Measurements from ENCODE around the gene NFATC4.

Gene NFATC4

DNA sequence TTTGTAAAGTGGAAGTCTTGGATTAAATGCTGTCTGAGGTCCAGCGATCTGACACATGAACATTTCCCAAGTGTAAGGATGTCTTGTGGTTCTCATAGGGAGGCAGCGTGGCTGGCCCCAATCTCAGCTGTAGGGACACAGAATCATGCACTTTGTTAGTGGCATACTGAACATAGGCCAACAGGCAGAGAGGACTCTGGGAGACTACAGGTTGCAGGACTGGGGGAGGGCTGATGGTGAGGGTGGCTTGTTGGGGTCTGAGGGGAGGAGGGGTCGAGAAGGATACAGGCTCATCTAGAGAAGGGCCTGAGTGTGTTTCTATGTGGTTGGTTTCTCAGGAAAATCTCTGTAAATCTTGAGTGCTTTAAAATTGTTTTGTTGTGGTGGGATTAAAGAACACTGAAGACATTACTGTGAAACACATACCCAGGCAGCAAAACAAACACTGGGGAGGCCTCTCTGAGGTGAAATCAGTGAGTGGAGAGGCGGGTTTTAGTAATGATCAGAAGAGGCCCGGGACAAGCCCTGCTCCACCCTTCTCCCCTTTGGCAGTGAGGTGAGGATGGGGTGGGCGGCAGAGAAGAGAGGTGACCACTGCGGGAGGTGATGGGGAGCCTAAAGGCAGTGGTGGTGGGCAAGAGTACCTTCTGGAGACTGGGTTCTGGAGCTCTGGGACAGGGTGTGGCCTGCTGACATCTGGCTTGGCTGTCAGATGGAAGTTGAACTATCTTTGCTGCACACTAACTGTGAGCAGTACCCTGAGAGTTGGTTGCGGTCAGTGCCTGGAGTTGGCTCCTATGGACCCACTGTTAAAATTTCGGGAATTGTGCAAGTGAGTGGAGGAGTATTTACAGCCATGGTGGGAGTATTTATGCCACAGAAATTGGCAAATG is 34.1 kb downstream of the NFATC4 start:
- TF ChIP-seq, protein P1, sequence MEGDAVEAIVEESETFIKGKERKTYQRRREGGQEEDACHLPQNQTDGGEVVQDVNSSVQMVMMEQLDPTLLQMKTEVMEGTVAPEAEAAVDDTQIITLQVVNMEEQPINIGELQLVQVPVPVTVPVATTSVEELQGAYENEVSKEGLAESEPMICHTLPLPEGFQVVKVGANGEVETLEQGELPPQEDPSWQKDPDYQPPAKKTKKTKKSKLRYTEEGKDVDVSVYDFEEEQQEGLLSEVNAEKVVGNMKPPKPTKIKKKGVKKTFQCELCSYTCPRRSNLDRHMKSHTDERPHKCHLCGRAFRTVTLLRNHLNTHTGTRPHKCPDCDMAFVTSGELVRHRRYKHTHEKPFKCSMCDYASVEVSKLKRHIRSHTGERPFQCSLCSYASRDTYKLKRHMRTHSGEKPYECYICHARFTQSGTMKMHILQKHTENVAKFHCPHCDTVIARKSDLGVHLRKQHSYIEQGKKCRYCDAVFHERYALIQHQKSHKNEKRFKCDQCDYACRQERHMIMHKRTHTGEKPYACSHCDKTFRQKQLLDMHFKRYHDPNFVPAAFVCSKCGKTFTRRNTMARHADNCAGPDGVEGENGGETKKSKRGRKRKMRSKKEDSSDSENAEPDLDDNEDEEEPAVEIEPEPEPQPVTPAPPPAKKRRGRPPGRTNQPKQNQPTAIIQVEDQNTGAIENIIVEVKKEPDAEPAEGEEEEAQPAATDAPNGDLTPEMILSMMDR (conservative IDR thresholded peaks at IDR 0.05): no peak
- H3K27ac ChIP-seq: no peak overlapping the region

DNA sequence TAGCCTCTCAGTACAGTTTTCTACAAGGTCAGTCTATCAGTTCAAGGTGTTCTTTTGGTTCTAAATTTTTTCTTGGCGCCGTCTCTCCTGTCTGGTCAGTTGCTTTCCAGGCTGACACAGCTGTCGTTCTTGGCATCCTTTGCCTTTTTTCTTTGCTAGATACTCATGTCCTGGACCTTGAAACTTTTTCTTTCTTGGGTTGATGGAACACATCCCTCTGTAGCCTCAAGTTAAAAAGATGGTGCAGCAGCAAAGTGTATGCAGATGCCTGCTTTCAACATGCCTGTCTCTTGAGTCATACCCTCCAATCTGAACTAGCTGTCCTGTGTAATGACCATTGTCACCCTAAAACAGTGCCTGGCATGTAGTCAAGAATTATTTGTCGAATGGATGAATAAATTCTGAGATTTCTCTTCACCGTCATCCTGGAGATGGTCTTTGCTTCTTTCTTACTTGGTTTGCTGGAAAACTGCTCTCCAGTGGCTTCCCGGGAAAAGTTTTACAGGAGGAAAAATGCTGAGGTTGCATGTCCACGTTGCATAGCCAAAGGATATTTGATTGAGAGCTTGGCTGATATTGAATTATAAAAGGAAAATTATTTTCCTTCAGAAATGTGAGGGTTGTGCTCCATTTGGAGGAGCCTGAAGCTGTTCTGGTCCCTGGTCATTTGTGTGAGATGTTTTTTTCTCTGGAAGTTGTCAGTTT is 35.5 kb downstream of the NFATC4 start:
- H3K27ac ChIP-seq: no peak overlapping the region
- TF ChIP-seq, protein P1 (conservative IDR thresholded peaks at IDR 0.05): no peak

DNA sequence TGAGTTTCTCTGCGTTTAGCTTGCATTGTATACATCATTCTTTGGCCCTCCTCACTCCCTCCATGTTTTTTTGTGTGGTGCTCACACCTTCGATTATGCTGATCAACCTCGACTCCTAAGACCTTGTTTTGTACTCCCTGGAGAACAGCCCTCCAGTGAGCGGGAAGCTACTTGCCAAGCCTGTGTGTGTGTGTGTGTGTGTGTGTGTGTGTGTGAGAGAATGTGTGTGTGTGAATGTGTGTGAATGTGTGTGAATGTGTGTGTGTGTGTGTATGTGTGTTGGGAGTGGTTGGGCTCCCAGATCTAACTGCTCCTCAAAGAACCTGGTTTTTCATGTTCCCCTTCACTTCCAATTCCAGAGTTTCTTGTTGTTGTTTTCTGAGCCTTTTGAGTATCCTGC is 36.8 kb downstream of the NFATC4 start:
- no peak overlapping the region for H3K27ac ChIP-seq
- TF ChIP-seq, protein P1 (conservative IDR thresholded peaks at IDR 0.05): no peak

DNA sequence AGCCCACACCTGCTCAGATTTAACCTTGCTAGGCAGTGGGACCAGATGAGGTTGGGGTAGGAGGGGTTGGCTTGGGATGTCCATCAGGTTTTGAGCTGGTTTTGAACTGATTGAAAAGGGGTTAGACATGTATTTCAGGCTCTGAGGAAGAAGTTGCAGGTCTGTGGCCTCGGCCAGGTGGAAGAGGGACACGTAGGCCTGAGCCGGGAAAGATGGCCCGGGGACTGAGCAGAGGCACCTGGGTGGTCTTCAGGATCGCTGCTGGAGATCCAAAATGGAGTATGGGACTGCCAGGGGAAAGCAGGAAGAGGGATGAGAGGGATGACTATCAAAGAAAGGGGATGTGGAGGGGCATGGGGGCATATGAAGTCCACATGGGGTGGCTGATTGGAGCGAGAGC is 38.4 kb downstream of the NFATC4 start:
- TF ChIP-seq, protein P1 (conservative IDR thresholded peaks at IDR 0.05): no peak
- no peak overlapping the region for H3K27ac ChIP-seq

DNA sequence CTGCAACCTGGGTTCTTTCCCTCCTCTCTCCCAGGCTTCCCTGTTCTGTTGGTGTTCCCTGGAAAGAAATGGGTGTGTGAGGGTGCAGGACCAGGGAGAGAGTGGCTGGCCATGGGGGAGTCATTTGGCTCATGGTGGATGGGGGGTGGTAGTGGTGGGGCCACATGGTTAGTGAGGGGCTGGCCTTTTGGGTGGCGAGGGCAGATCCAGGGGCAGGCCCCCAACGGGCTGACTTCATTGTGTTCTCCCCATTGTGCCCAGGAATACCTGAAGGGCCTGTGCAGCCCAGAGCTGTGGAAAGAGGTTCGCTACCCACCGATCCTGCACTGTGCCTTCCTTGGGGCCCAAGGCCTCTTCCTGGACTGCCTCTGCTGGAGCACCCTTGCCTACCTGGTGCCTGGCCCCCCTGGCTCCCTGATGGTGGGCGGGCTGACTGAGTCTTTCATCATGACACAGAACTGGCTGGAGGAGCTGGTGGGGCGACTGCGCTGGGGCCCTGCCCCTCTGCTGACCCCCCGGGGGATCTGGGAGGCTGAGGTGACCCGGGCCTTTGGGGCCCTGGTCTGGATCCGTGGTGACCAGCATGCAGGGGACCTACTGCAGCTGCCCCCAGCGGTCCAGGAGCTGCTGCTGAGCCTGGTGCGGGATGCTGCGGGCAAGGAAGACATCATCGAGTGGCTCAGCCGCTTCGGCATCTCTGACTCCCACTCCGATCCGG is 39.8 kb downstream of the NFATC4 start:
- TF ChIP-seq, protein P1 (conservative IDR thresholded peaks at IDR 0.05): no peak
- no peak overlapping the region for H3K27ac ChIP-seq

DNA sequence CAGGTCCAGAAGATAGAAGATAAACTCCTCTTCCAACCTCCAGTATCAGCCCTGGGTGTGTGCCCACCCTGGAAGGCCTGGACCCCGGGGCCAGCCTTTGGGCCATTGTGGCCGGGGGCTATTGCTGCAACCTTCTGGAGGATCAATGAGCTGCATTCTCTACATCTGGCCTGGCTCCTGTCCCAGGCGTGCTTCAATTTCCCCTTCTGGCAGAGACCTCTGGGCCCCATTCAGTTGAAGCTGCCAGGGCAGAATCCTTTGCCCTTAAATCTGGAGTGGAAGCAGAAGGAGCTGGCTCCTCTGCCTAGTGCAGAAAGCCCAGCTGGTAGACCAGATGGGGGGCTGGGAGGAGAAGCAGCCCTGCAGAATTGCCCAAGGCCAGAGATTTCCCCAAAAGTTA is 40.8 kb downstream of the NFATC4 start:
- TF ChIP-seq, protein P1 (conservative IDR thresholded peaks at IDR 0.05): no peak

DNA sequence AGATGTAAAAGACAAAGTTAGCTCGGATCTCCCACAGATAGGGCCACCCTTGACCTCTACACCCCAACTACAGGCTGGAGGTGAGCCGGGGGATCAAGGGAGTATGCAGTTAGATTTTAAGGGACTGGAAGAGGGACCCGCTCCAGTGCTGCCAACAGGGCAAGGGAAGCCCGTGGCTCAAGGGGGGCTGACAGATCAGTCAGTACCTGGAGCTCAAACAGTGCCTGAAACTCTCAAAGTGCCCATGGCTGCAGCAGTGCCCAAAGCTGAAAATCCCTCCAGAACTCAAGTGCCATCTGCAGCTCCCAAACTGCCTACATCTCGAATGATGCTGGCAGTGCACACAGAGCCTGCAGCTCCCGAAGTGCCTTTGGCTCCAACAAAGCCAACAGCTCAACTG is 41.2 kb downstream of the NFATC4 start:
- TF ChIP-seq, protein P1 (conservative IDR thresholded peaks at IDR 0.05): no peak
- H3K27ac ChIP-seq: no peak overlapping the region

More for the DNA sequence above, 40.8 kb downstream of the NFATC4 start:
- no peak overlapping the region for H3K27ac ChIP-seq
